Measurements from ENCODE around the gene SMARCAL1. TPM values are rescaled to one million over a fixed set of nuclear protein-coding genes. Genes with fewer than 3 reads are reported as not detected.

The SMARCAL1 gene
- total RNA-seq, 1 donor from 2014 or later = 7.4 TPM

DNA sequence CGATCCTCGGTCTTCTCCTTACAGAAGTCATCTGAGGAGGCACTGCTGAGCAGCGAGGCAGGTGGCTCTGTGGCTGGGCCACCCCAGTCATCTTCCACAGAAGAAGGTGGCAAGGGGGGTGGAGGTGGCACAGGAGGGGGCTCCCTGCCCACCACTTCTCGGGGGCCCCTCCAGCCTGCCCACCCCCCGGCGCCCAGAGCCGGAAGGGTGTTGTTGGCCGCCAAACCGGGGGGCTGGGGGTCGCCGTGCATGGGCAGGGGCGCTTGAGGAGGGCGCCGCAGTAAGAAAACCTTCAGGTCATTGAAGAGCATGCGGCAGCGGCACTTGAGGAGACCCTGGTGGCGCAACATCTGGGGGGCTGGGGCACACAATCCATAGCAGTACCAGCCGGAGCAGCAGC, 42.5 kb upstream of the SMARCAL1 start:
- Histone ChIP-seq H3K27me3 (ENCODE audit: control insufficient read depth, insufficient read depth, low read length) (no peaks in the 10 kb centered on the region), H3K36me3 (ENCODE audit: control insufficient read depth, insufficient read depth, low read length) (no peaks in the 10 kb centered on the region), H3K4me3 (ENCODE audit: low read depth, low read length) (no peak overlapping the region)
- no peak for DNase-seq (ENCODE audit: low read depth)
- TF ChIP-seq CTCF (IDR thresholded peaks at IDR 0.05; ENCODE audit: insufficient read depth, low read length, severe bottlenecking) = no peak
- no peak for FAIRE-seq

GRCh38 chr2:216370961-216371712, 41.1 kb upstream of the SMARCAL1 start:
- H3K27me3 ChIP-seq (ENCODE audit: control insufficient read depth, insufficient read depth, low read length) = no peaks in the 10 kb centered on the region
- H3K36me3 ChIP-seq (ENCODE audit: control insufficient read depth, insufficient read depth, low read length) = no peaks in the 10 kb centered on the region
- TF ChIP-seq CTCF (IDR thresholded peaks at IDR 0.05; ENCODE audit: insufficient read depth, low read length, severe bottlenecking) = no peak
- DNase-seq (ENCODE audit: low read depth) (no peak), FAIRE-seq (no peak)
- peak overlapping the region; percentile 32 for H3K4me3 ChIP-seq (ENCODE audit: low read depth, low read length)

GRCh38 chr2:216371721-216372702, 40.3 kb upstream of the SMARCAL1 start, which contains the start of gene MARCHF4:
Gene MARCHF4, minus strand, starts transcription at chr2:216372483. Its CDS starts 2,223 bp downstream, at chr2:216370260.
- no peak for TF ChIP-seq CTCF (IDR thresholded peaks at IDR 0.05; ENCODE audit: insufficient read depth, low read length, severe bottlenecking)
- FAIRE-seq (no peak), DNase-seq (ENCODE audit: low read depth) (peak; percentile 74)
- Histone ChIP-seq H3K36me3 (ENCODE audit: control insufficient read depth, insufficient read depth, low read length) (no peaks in the 10 kb centered on the region), H3K4me3 (ENCODE audit: low read depth, low read length) (peak within 1 kb of the TSS; percentile 32), H3K27me3 (ENCODE audit: control insufficient read depth, insufficient read depth, low read length) (no peaks in the 10 kb centered on the region)

GRCh38 chr2:216372761-216373291, 39.5 kb upstream of the SMARCAL1 start:
- no peaks in the 10 kb centered on the region for H3K27me3 ChIP-seq (ENCODE audit: control insufficient read depth, insufficient read depth, low read length)
- H3K4me3 ChIP-seq (ENCODE audit: low read depth, low read length) = no peak overlapping the region
- DNase-seq (ENCODE audit: low read depth) (peak; percentile 83), FAIRE-seq (no peak)
- no peaks in the 10 kb centered on the region for H3K36me3 ChIP-seq (ENCODE audit: control insufficient read depth, insufficient read depth, low read length)
- no peak for TF ChIP-seq CTCF (IDR thresholded peaks at IDR 0.05; ENCODE audit: insufficient read depth, low read length, severe bottlenecking)

DNA sequence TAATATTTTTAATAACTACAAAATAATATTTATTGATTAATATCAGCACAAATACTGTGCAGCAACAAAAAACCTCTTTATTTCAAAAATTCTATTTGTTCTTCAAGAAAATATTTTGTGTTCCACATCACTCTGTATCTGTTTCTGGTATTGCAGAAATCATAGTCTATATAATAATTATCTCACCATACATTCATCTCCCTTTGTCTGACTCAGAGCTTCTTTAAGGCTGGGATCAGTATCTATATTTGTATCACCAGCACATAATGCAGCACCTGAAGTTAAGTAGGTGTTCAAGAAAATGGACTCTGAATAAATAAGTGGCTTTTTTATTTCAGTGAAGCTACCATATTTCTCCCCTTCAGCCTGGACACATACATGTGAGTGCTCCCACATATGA, 38.4 kb upstream of the SMARCAL1 start:
- Histone ChIP-seq H3K4me3 (ENCODE audit: low read depth, low read length) (no peak overlapping the region), H3K36me3 (ENCODE audit: control insufficient read depth, insufficient read depth, low read length) (no peaks in the 10 kb centered on the region), H3K27me3 (ENCODE audit: control insufficient read depth, insufficient read depth, low read length) (no peaks in the 10 kb centered on the region)
- FAIRE-seq = no peak
- TF ChIP-seq CTCF (IDR thresholded peaks at IDR 0.05; ENCODE audit: insufficient read depth, low read length, severe bottlenecking) = no peak
- no peak for DNase-seq (ENCODE audit: low read depth)
